Measurements from ENCODE around the gene SLC26A2. TPM values are rescaled to one million over a fixed set of nuclear protein-coding genes. Genes with fewer than 3 reads are reported as not detected.
A peak's percentile ranks its signal among the peaks of the same experiment; 100 is the strongest.
"Not testable (repeated sequence)": the region's sequence is repeated elsewhere in the genome, so short reads cannot be mapped to it uniquely, and the experiment has no call there.

Gene SLC26A2
- total and polyA plus RNA-seq, 2 experiments from 2014 or later, result 45.7 to 160 TPM

- no peak for TF ChIP-seq EZH2phosphoT487 (IDR thresholded peaks at IDR 0.05; ENCODE audit: low read depth, severe bottlenecking, unreplicated experiment)
- no peak for TF ChIP-seq CTCF (IDR thresholded peaks at IDR 0.05; ENCODE audit: poor library complexity)
- TF ChIP-seq EZH2 (IDR thresholded peaks at IDR 0.05; ENCODE audit: borderline replicate concordance), result no peak
- H3K4me1 ChIP-seq (ENCODE audit: insufficient read depth), result peaks cover 80% of the 10 kb centered on the region
- no peaks in the 10 kb centered on the region for H3K9me3 ChIP-seq (ENCODE audit: low read depth)
- H3K9me2 ChIP-seq (replicated peaks; ENCODE audit: insufficient read depth), result no peaks in the 10 kb centered on the region
- H3K36me3 ChIP-seq (replicated peaks; ENCODE audit: insufficient read depth, low read depth), result no peaks in the 10 kb centered on the region
- H2AFZ ChIP-seq, result no peak overlapping the region
- WGBS (ENCODE audit: low lambda C conversion rate, missing lambda C conversion rate), result 77% methylated on average over 5 of the region's 5 CpGs
- no peak overlapping the region for H3K4me3 ChIP-seq
- H3K4me2 ChIP-seq, result no peak overlapping the region
- no peaks in the 10 kb centered on the region for H4K20me1 ChIP-seq (ENCODE audit: insufficient read depth, poor library complexity, severe bottlenecking)
- no peak for DNase-seq (ENCODE audit: low spot score)
- peak overlapping the region; percentile 95 for H3K27ac ChIP-seq
- no peaks in the 10 kb centered on the region for H3K27me3 ChIP-seq
- no peaks in the 10 kb centered on the region for H3K79me2 ChIP-seq
Measured at GRCh38 chr5:149940941-149941644, 19.5 kb upstream of the SLC26A2 start.

DNA sequence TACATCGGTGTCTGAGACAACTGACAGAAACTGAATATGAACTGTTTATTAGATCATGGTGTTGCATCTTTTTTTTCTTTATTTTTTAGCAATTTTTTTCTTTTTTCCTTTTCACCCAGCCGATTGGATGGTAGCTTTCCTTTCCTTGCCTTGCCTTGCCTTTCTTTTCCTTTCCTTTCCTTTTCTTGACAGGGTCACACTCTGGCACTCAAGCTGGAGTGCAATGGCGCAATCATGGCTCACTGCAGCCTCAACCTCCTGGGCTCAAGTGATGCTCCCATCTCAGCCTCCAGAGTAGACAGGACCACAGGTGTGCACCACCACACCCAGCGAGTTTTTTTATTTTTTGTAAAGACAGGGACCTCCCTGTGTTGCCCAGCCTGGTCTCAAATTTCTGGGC, 18.8 kb upstream of the SLC26A2 start:
- no peaks in the 10 kb centered on the region for H4K20me1 ChIP-seq (ENCODE audit: insufficient read depth, poor library complexity, severe bottlenecking)
- no peak overlapping the region for H3K4me2 ChIP-seq
- H3K9me2 ChIP-seq (replicated peaks; ENCODE audit: insufficient read depth), result no peaks in the 10 kb centered on the region
- H3K9me3 ChIP-seq (ENCODE audit: low read depth), result no peaks in the 10 kb centered on the region
- TF ChIP-seq EZH2phosphoT487 (IDR thresholded peaks at IDR 0.05; ENCODE audit: low read depth, severe bottlenecking, unreplicated experiment), result no peak
- no peak for TF ChIP-seq EZH2 (IDR thresholded peaks at IDR 0.05; ENCODE audit: borderline replicate concordance)
- no peak for TF ChIP-seq CTCF (IDR thresholded peaks at IDR 0.05; ENCODE audit: poor library complexity)
- H3K27ac ChIP-seq, result peak overlapping the region; percentile 95
- DNase-seq (ENCODE audit: low spot score), result no peak
- no peak overlapping the region for H2AFZ ChIP-seq
- H3K36me3 ChIP-seq (replicated peaks; ENCODE audit: insufficient read depth, low read depth), result no peaks in the 10 kb centered on the region
- H3K4me3 ChIP-seq, result no peak overlapping the region
- H3K27me3 ChIP-seq, result no peaks in the 10 kb centered on the region
- peaks cover 80% of the 10 kb centered on the region for H3K4me1 ChIP-seq (ENCODE audit: insufficient read depth)
- 96% methylated on average over 4 of the region's 4 CpGs for WGBS (ENCODE audit: low lambda C conversion rate, missing lambda C conversion rate)
- H3K79me2 ChIP-seq, result no peaks in the 10 kb centered on the region

GRCh38 chr5:149942199-149942598, 18.4 kb upstream of the SLC26A2 start:
- Histone ChIP-seq H3K4me2 (peak overlapping the region; percentile 55), H3K4me3 (no peak overlapping the region), H3K4me1 (ENCODE audit: insufficient read depth) (peaks cover 80% of the 10 kb centered on the region), H3K27me3 (no peaks in the 10 kb centered on the region), H3K27ac (peak overlapping the region; percentile 95), H3K79me2 (no peaks in the 10 kb centered on the region), H3K9me2 (replicated peaks; ENCODE audit: insufficient read depth) (no peaks in the 10 kb centered on the region), H4K20me1 (ENCODE audit: insufficient read depth, poor library complexity, severe bottlenecking) (no peaks in the 10 kb centered on the region), H3K9me3 (ENCODE audit: low read depth) (no peaks in the 10 kb centered on the region), H2AFZ (no peak overlapping the region), H3K36me3 (replicated peaks; ENCODE audit: insufficient read depth, low read depth) (no peaks in the 10 kb centered on the region)
- DNase-seq (ENCODE audit: low spot score), result no peak
- no peak for TF ChIP-seq EZH2 (IDR thresholded peaks at IDR 0.05; ENCODE audit: borderline replicate concordance)
- no peak for TF ChIP-seq EZH2phosphoT487 (IDR thresholded peaks at IDR 0.05; ENCODE audit: low read depth, severe bottlenecking, unreplicated experiment)
- TF ChIP-seq CTCF (IDR thresholded peaks at IDR 0.05; ENCODE audit: poor library complexity), result no peak
- 93% methylated on average over 2 of the region's 2 CpGs for WGBS (ENCODE audit: low lambda C conversion rate, missing lambda C conversion rate)

- not testable (repeated sequence) for H3K9me3 ChIP-seq (ENCODE audit: low read depth); H3K27me3 ChIP-seq; H3K4me3 ChIP-seq; H2AFZ ChIP-seq; H4K20me1 ChIP-seq (ENCODE audit: insufficient read depth, poor library complexity, severe bottlenecking); H3K36me3 ChIP-seq (replicated peaks; ENCODE audit: insufficient read depth, low read depth); H3K9me2 ChIP-seq (replicated peaks; ENCODE audit: insufficient read depth); H3K79me2 ChIP-seq
- peaks cover 76% of the 10 kb centered on the region for H3K4me1 ChIP-seq (ENCODE audit: insufficient read depth)
- H3K4me2 ChIP-seq, result peak overlapping the region; percentile 55
- DNase-seq (ENCODE audit: low spot score), result peak; percentile 54
- H3K27ac ChIP-seq, result peak overlapping the region; percentile 95
- 24% methylated on average over 4 of the region's 4 CpGs for WGBS (ENCODE audit: low lambda C conversion rate, missing lambda C conversion rate)
Measured at GRCh38 chr5:149942741-149943169, 17.8 kb upstream of the SLC26A2 start.

- H3K9me2 ChIP-seq (replicated peaks; ENCODE audit: insufficient read depth); H2AFZ ChIP-seq; H3K27me3 ChIP-seq; H3K9me3 ChIP-seq (ENCODE audit: low read depth); H3K4me3 ChIP-seq; DNase-seq (ENCODE audit: low spot score); H3K36me3 ChIP-seq (replicated peaks; ENCODE audit: insufficient read depth, low read depth); H4K20me1 ChIP-seq (ENCODE audit: insufficient read depth, poor library complexity, severe bottlenecking); H3K79me2 ChIP-seq: not testable (repeated sequence)
- H3K4me1 ChIP-seq (ENCODE audit: insufficient read depth), result peaks cover 70% of the 10 kb centered on the region
- whole genome bisulfite sequencing (ENCODE audit: low lambda C conversion rate, missing lambda C conversion rate), result 59% methylated on average over 6 of the region's 6 CpGs
- peak overlapping the region; percentile 55 for H3K4me2 ChIP-seq
- peak overlapping the region; percentile 95 for H3K27ac ChIP-seq
Measured at GRCh38 chr5:149943177-149943949, 17.2 kb upstream of the SLC26A2 start.
